HAP-1 (cell line): ENCODE measurements around the gene KDSR.

Source experiments
- DNase-seq, 2 experiments: peaks; one replicate each; pipeline ENCODE4 v3.0.0-alpha.2; 2016 to 2020; ENCODE audit warnings: low spot score in 2 of 2
- H3K27me3 ChIP-seq: fragments of 250-450 bp; sonication (Bioruptor Pico); 2 replicates; pipeline ENCODE4 v1.5.1; 2020; ENCODE audit warnings: low read depth, mild to moderate bottlenecking, moderate library complexity
- H3K36me3 ChIP-seq: fragments of 250-450 bp; sonication (Bioruptor Pico); replicated peaks from 2 replicates; pipeline ENCODE4 v1.5.1; 2020; ENCODE audit warnings: mild to moderate bottlenecking
- H3K4me1 ChIP-seq: fragments of 250-450 bp; sonication (Bioruptor Pico); 2 replicates; pipeline ENCODE4 v1.5.1; 2020; ENCODE audit warnings: mild to moderate bottlenecking
- H3K4me3 ChIP-seq: fragments of 250-450 bp; sonication (Bioruptor Pico); 2 replicates; pipeline ENCODE4 v1.5.1; 2020; ENCODE audit warnings: mild to moderate bottlenecking, moderate library complexity
- H3K9me3 ChIP-seq: fragments of 250-450 bp; sonication (Bioruptor Pico); 2 replicates; pipeline ENCODE4 v1.5.1; 2020; ENCODE audit warnings: mild to moderate bottlenecking, moderate library complexity
- in situ Hi-C: fragments of 300-500 bp; cut with MboI; formaldehyde crosslinking; loops from 3 replicates; pipeline ENCODE4 v1.14.3; 2020; ENCODE audit warnings: low sequenced_read_pairs, inconsistent platforms, mixed read lengths

KDSR gene

GRCh38 chr18:63284827-63285733, 81.9 kb downstream of the KDSR start:
- Histone ChIP-seq H3K4me3 (no peak overlapping the region), H3K9me3 (no peaks in the 10 kb centered on the region), H3K36me3 (no peaks in the 10 kb centered on the region), H3K4me1 (no peaks in the 10 kb centered on the region), H3K27me3 (no peaks in the 10 kb centered on the region)
- DNase-seq: no peak
- in situ Hi-C loops: no loop called here

DNA sequence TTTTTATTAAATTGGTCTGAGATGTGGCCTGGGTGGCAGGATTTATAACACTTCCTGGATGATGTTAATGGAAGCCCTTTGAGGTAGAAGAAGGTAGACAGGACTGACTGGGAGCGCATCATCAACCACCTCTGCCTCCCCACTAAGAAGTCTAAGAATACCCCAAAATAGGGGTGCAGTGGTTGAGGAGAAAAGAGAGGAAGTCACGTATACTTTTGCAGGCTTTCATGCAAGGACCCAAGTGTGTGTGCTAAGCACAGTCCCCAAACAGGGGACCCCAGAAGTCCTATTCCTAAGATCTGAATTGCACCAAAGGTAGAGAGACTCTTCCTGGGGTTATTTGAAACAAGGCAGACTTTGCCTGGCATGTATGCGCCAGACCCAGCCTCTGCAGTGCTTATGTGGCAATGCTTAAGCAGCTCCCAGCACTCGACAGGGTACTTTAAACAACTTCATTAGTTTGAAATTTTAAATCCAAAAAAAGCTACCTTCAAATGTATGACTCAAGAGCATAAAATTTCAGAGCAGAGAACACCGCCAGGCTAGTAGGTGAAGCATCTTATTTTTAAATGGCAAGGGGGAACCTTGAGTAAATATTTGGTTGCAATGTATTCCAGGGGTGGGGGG, 82.7 kb downstream of the KDSR start:
- Histone ChIP-seq H3K4me1 (no peaks in the 10 kb centered on the region), H3K4me3 (no peak overlapping the region), H3K27me3 (no peaks in the 10 kb centered on the region), H3K9me3 (no peaks in the 10 kb centered on the region), H3K36me3 (no peaks in the 10 kb centered on the region)
- no peak for DNase-seq
- in situ Hi-C loops: no loop called here

DNA sequence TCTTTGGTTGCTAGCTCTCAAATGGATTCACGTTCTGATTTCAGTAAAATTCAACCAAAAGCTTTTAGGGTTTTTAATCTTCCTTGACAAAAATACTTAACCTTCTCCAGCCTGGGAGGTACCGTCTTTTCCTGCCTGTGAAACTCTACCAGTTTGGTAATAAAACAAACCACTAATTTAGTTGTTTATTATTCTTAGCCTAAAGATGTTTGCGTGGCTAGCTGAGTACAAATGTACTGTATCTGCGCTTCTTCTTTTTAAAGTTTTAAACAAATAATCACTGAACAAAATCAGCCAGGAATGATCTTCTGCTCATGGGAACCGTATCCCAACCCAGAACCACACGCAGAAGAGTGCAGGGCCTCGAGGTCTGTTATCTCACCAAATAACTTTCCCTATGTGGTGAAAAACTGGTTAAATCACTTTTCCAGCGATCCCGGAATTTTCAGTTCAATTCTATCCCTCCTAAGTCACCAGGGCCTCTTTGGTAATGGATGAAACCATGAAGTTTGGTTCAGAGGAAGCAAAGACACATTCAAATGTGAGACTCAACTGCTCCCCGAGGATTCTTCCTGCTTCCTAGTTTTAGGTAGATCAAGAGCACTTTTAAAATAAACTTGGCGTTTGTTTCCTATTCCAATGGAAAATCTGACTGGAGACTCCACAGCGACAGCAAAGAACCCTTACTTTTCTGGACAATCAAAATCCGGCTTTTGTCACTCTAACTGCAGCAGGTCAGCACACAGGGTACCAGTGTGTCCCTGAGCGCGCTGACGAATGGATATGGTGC, 83.5 kb downstream of the KDSR start:
- Histone ChIP-seq H3K36me3 (no peaks in the 10 kb centered on the region), H3K9me3 (no peaks in the 10 kb centered on the region), H3K4me3 (no peak overlapping the region), H3K4me1 (no peaks in the 10 kb centered on the region), H3K27me3 (no peaks in the 10 kb centered on the region)
- in situ Hi-C loops: no loop called here
- no peak for DNase-seq

DNA sequence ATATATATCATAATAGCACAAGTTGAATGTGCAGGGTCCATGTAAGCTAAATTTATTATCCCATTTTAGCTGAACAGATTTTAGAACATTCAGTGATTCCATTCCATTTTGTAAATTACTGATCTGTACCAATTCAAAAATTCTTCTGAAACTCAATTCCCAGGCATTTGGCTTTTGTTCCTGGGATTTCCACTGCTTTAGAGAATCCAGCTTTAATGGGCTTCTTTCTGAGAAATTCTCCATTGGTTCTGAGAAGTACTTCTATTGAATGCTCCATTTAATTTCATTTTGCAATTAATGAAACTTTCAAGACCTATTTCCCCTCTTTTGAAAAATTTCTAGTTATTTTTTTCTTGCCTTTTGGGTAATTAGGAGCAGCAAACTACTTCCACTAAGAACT, 84.2 kb downstream of the KDSR start:
- Histone ChIP-seq H3K4me3 (no peak overlapping the region), H3K27me3 (no peaks in the 10 kb centered on the region), H3K4me1 (no peaks in the 10 kb centered on the region), H3K36me3 (no peaks in the 10 kb centered on the region), H3K9me3 (no peaks in the 10 kb centered on the region)
- in situ Hi-C loops: no loop called here
- DNase-seq: no peak
